Heart left ventricle (tissue), 13 donors: ENCODE measurements around the gene MB.

Experiments
- POLR2A ChIP-seq, 2 donors: fragments of 450-650 bp; IDR thresholded peaks; one replicate each; pipeline ENCODE4 v1.6.1; 2017; ENCODE audit warnings: antibody characterized with exemption in 2 of 2, mild to moderate bottlenecking in 2 of 2, moderate library complexity in 2 of 2
- TF ChIP-seq, protein P1 (sequence below), 12 donors: fragments of 200-600 bp; sonication (generic) in 4 of 12; IDR thresholded peaks; one replicate each; pipeline versions ENCODE4 v1.5.0 to v1.8.0; 2018 to 2022; ENCODE audit warnings: antibody characterized with exemption in 12 of 12, mild to moderate bottlenecking in 5 of 12
- donor health status: ischemic (EF 13 %, LVEDD 7.1; RV severe dilation, severe dysfunction).
- donor health status: DM: no; HTN: yes; CAD: no.
- donor health status: DM: no; HTN: no; CAD: no.
- donor health status: ischemic (EF 25% LVEDD 6.9; RV normal size, moderate dysfunction).
- donor health status: ischemic (EF 25% LVEDD 5.7; RV mildly dilated, moderate dysfunction).
- donor health status: ischemic (EF 35%, LVEDD 5.7; RV mildly dilated, moderate dysfunction).
- donor health status: nonischemic (EF 11% LVEDD 7.7; RV severe dilation, severe dysfunction).
- donor health status: DM: yes; HTN: yes; CAD: no.
- donor health status: PGD.
- donor health status: ischemic (EF 29% LVEDD 5.4; RV normal size, mild dysfunction).
- donor health status: nonischemic (EF 23%, LVEDD 6.1; RV moderate dilation, normal function).

DNA sequence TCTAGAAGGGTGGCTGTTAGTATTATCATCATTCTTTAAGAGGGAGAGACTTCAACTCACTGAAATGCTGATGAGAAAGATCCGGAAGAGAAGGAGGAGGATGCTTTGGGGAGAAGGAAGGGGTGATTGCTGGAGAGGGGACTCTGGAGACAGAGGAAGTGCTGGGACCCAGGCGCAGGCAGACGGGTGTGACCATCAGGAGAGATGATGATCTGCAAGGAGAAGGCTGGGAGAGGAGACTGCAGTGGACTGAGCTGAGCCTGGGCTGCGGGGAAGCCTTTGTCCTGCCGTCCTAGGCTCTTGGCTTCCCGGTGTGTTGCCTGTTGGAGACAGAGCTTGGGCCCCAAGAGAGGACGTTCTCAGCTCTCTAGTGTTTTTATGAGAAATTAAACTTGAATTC, 53.9 kb downstream of the MB start:
- TF ChIP-seq, protein P1, sequence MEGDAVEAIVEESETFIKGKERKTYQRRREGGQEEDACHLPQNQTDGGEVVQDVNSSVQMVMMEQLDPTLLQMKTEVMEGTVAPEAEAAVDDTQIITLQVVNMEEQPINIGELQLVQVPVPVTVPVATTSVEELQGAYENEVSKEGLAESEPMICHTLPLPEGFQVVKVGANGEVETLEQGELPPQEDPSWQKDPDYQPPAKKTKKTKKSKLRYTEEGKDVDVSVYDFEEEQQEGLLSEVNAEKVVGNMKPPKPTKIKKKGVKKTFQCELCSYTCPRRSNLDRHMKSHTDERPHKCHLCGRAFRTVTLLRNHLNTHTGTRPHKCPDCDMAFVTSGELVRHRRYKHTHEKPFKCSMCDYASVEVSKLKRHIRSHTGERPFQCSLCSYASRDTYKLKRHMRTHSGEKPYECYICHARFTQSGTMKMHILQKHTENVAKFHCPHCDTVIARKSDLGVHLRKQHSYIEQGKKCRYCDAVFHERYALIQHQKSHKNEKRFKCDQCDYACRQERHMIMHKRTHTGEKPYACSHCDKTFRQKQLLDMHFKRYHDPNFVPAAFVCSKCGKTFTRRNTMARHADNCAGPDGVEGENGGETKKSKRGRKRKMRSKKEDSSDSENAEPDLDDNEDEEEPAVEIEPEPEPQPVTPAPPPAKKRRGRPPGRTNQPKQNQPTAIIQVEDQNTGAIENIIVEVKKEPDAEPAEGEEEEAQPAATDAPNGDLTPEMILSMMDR (IDR thresholded peaks at IDR 0.05): no peak
- TF ChIP-seq POLR2A (IDR thresholded peaks at IDR 0.05): no peak
